T-helper 2 cell treated with Interferon-gamma antibody and Interleukin-4, amounts not matched to agents 5 μg/mL and 100 μg/mL, for 36 hours (primary cell): ENCODE measurements around the gene FOXQ1.

ENCODE experiments used
- DNase-seq: peaks from one replicate; pipeline ENCODE4 v3.0.0; 2021; ENCODE audit warnings: low spot score
- H3K27ac Mint-ChIP-seq: one replicate; pipeline ENCODE4 v1.8.0; 2021; ENCODE audit warnings: mild to moderate bottlenecking, mixed read lengths
- H3K27me3 Mint-ChIP-seq: one replicate; pipeline ENCODE4 v1.8.0; 2021; ENCODE audit warnings: low read depth, mixed read lengths
- H3K36me3 Mint-ChIP-seq: one replicate; pipeline ENCODE4 v1.8.0; 2021; ENCODE audit warnings: low read depth, mixed read lengths
- H3K4me1 Mint-ChIP-seq: one replicate; pipeline ENCODE4 v1.8.0; 2021; ENCODE audit warnings: low read depth, mixed read lengths
- H3K4me3 Mint-ChIP-seq: one replicate; pipeline ENCODE4 v1.8.0; 2022; ENCODE audit warnings: mild to moderate bottlenecking, moderate library complexity, mixed read lengths
- H3K9me3 Mint-ChIP-seq: one replicate; pipeline ENCODE4 v1.8.0; 2021; ENCODE audit warnings: mixed read lengths

Gene FOXQ1

GRCh38 chr6:1321738-1322137, 9.8 kb downstream of the FOXQ1 start:
- DNase-seq, result no peak
- Mint-ChIP-seq H3K27me3 (peaks cover 25% of the 10 kb centered on the region), H3K4me3 (no peak overlapping the region), H3K4me1 (no peaks in the 10 kb centered on the region), H3K36me3 (no peaks in the 10 kb centered on the region), H3K27ac (no peak overlapping the region), H3K9me3 (peaks cover 5% of the 10 kb centered on the region)

- H3K36me3 Mint-ChIP-seq, result no peaks in the 10 kb centered on the region
- H3K27me3 Mint-ChIP-seq, result peaks cover 26% of the 10 kb centered on the region
- no peaks in the 10 kb centered on the region for H3K4me1 Mint-ChIP-seq
- no peak for DNase-seq
- no peak overlapping the region for H3K27ac Mint-ChIP-seq
- no peak overlapping the region for H3K4me3 Mint-ChIP-seq
- peaks cover 5% of the 10 kb centered on the region for H3K9me3 Mint-ChIP-seq
These were observed 10.3 kb downstream of the FOXQ1 start for GRCh38 chr6:1322156-1322555.

GRCh38 chr6:1322696-1323219, 10.9 kb downstream of the FOXQ1 start:
- no peak for DNase-seq
- Mint-ChIP-seq H3K4me3 (no peak overlapping the region), H3K27me3 (peaks cover 25% of the 10 kb centered on the region), H3K4me1 (no peaks in the 10 kb centered on the region), H3K27ac (no peak overlapping the region), H3K36me3 (no peaks in the 10 kb centered on the region), H3K9me3 (peaks cover 5% of the 10 kb centered on the region)

GRCh38 chr6:1324936-1325335, 13.0 kb downstream of the FOXQ1 start:
- H3K27me3 Mint-ChIP-seq, result peaks cover 18% of the 10 kb centered on the region
- H3K4me3 Mint-ChIP-seq, result no peak overlapping the region

GRCh38 chr6:1325461-1326309, 13.8 kb downstream of the FOXQ1 start:
- Mint-ChIP-seq H3K27me3 (peaks cover 18% of the 10 kb centered on the region), H3K4me3 (no peak overlapping the region)

More at GRCh38 chr6:1324936-1325335, 13.0 kb downstream of the FOXQ1 start:
- Mint-ChIP-seq H3K36me3 (no peaks in the 10 kb centered on the region), H3K9me3 (peaks cover 4% of the 10 kb centered on the region), H3K4me1 (no peaks in the 10 kb centered on the region), H3K27ac (no peak overlapping the region)
- no peak for DNase-seq

GRCh38 chr6:1326535-1327121, 14.7 kb downstream of the FOXQ1 start:
- no peak overlapping the region for H3K27ac Mint-ChIP-seq
- no peak for DNase-seq
- H3K27me3 Mint-ChIP-seq, result peaks cover 17% of the 10 kb centered on the region

More at GRCh38 chr6:1325461-1326309, 13.8 kb downstream of the FOXQ1 start:
- no peak for DNase-seq
- Mint-ChIP-seq H3K9me3 (peaks cover 11% of the 10 kb centered on the region), H3K4me1 (no peaks in the 10 kb centered on the region), H3K27ac (no peak overlapping the region), H3K36me3 (no peaks in the 10 kb centered on the region)

GRCh38 chr6:1327630-1328029, 15.7 kb downstream of the FOXQ1 start:
- H3K27ac Mint-ChIP-seq, result no peak overlapping the region
- no peaks in the 10 kb centered on the region for H3K36me3 Mint-ChIP-seq
- H3K4me1 Mint-ChIP-seq, result no peaks in the 10 kb centered on the region
- no peak overlapping the region for H3K4me3 Mint-ChIP-seq
- no peak for DNase-seq
- H3K9me3 Mint-ChIP-seq, result peaks cover 13% of the 10 kb centered on the region
- peaks cover 13% of the 10 kb centered on the region for H3K27me3 Mint-ChIP-seq

More at GRCh38 chr6:1326535-1327121, 14.7 kb downstream of the FOXQ1 start:
- Mint-ChIP-seq H3K9me3 (peaks cover 13% of the 10 kb centered on the region), H3K4me1 (no peaks in the 10 kb centered on the region), H3K36me3 (no peaks in the 10 kb centered on the region), H3K4me3 (no peak overlapping the region)

- Mint-ChIP-seq H3K9me3 (peaks cover 13% of the 10 kb centered on the region), H3K27me3 (peaks cover 19% of the 10 kb centered on the region), H3K4me3 (no peak overlapping the region), H3K36me3 (no peaks in the 10 kb centered on the region), H3K4me1 (no peaks in the 10 kb centered on the region), H3K27ac (no peak overlapping the region)
- DNase-seq, result no peak
These were observed 16.4 kb downstream of the FOXQ1 start for GRCh38 chr6:1328129-1328800.

GRCh38 chr6:1329708-1330107, 17.8 kb downstream of the FOXQ1 start:
- no peak overlapping the region for H3K4me3 Mint-ChIP-seq
- no peak overlapping the region for H3K27ac Mint-ChIP-seq
- H3K9me3 Mint-ChIP-seq, result peaks cover 13% of the 10 kb centered on the region
- no peaks in the 10 kb centered on the region for H3K4me1 Mint-ChIP-seq
- no peaks in the 10 kb centered on the region for H3K36me3 Mint-ChIP-seq
- DNase-seq, result no peak
- peaks cover 21% of the 10 kb centered on the region for H3K27me3 Mint-ChIP-seq

- Mint-ChIP-seq H3K9me3 (peaks cover 12% of the 10 kb centered on the region), H3K27me3 (peaks cover 15% of the 10 kb centered on the region)
These were observed 22.8 kb downstream of the FOXQ1 start for GRCh38 chr6:1334684-1335083.

GRCh38 chr6:1335367-1336037, 23.6 kb downstream of the FOXQ1 start:
- Mint-ChIP-seq H3K36me3 (no peaks in the 10 kb centered on the region), H3K27me3 (peaks cover 15% of the 10 kb centered on the region), H3K4me1 (no peaks in the 10 kb centered on the region), H3K4me3 (no peak overlapping the region), H3K9me3 (peaks cover 3% of the 10 kb centered on the region), H3K27ac (no peak overlapping the region)
- no peak for DNase-seq

More at GRCh38 chr6:1334684-1335083, 22.8 kb downstream of the FOXQ1 start:
- H3K27ac Mint-ChIP-seq, result no peak overlapping the region
- H3K4me1 Mint-ChIP-seq, result no peaks in the 10 kb centered on the region
- no peak overlapping the region for H3K4me3 Mint-ChIP-seq
- no peaks in the 10 kb centered on the region for H3K36me3 Mint-ChIP-seq
- DNase-seq, result no peak

GRCh38 chr6:1336246-1336843, 24.4 kb downstream of the FOXQ1 start:
- H3K9me3 Mint-ChIP-seq, result no peaks in the 10 kb centered on the region
- H3K27me3 Mint-ChIP-seq, result peaks cover 15% of the 10 kb centered on the region
- H3K4me3 Mint-ChIP-seq, result no peak overlapping the region
- no peak for DNase-seq
- H3K36me3 Mint-ChIP-seq, result no peaks in the 10 kb centered on the region
- H3K27ac Mint-ChIP-seq, result no peak overlapping the region
- no peaks in the 10 kb centered on the region for H3K4me1 Mint-ChIP-seq

- H3K4me1 Mint-ChIP-seq, result no peaks in the 10 kb centered on the region
- peaks cover 18% of the 10 kb centered on the region for H3K27me3 Mint-ChIP-seq
- H3K27ac Mint-ChIP-seq, result no peak overlapping the region
- no peak for DNase-seq
- no peaks in the 10 kb centered on the region for H3K9me3 Mint-ChIP-seq
- no peaks in the 10 kb centered on the region for H3K36me3 Mint-ChIP-seq
- no peak overlapping the region for H3K4me3 Mint-ChIP-seq
These were observed 25.9 kb downstream of the FOXQ1 start for GRCh38 chr6:1337791-1338190.
